OCI-LY7 (cell line): ENCODE results near the gene RBMS1. TPM values are rescaled to one million over a fixed set of nuclear protein-coding genes. Genes with fewer than 3 reads are reported as not detected.

ENCODE experiments used
- BruUV-seq: library from RNA; stranded (reverse); fragments of 400-500 nt; replicated peaks from 2 replicates; lab custom pipeline; 2021; lab: Mats Ljungman, UMichigan
- CTCF ChIA-PET: fragments of 300-600 bp; sonication (Branson Sonifier 250); formaldehyde crosslinking; loops from one replicate; lab custom pipeline; 2022; ENCODE audit warnings: antibody characterized with exemption; ENCODE audit not compliant: unreplicated experiment; lab: Charles Lee
- POLR2A ChIA-PET: fragments of 300-600 bp; sonication (Branson Sonifier 250); formaldehyde crosslinking; loops from one replicate; lab custom pipeline; 2022; ENCODE audit warnings: antibody characterized with exemption; lab: Charles Lee
- DNase-seq: peaks from one replicate; pipeline ENCODE4 v3.0.0-alpha.2; 2015; ENCODE audit warnings: low spot score
- H2AFZ ChIP-seq: fragments of 200-600 bp; sonication (generic), shearing (Covaris generic); 2 replicates; pipeline ENCODE4 v1.6.1; 2014; ENCODE audit warnings: mild to moderate bottlenecking, antibody characterized with exemption, low read length, moderate library complexity
- H3K27ac ChIP-seq: fragments of 200-600 bp; sonication (generic); 2 replicates; pipeline ENCODE4 v1.5.1; 2014; ENCODE audit warnings: mixed run types, low read depth, mild to moderate bottlenecking, moderate library complexity, low read length, inconsistent platforms; ENCODE audit not compliant: poor library complexity, severe bottlenecking
- H3K36me3 ChIP-seq: fragments of 200-600 bp; sonication (generic); 2 replicates; pipeline ENCODE4 v1.6.1; 2014; ENCODE audit warnings: mild to moderate bottlenecking, antibody characterized with exemption, low read length, moderate library complexity, mixed read lengths; ENCODE audit not compliant: insufficient read depth
- H3K4me1 ChIP-seq: fragments of 200-600 bp; sonication (generic); 2 replicates; pipeline ENCODE4 v1.5.1; 2014; ENCODE audit warnings: mild to moderate bottlenecking, low read length; ENCODE audit not compliant: insufficient read depth, poor library complexity, severe bottlenecking
- H3K4me2 ChIP-seq: fragments of 200-600 bp; sonication (generic); 2 replicates; pipeline ENCODE4 v1.6.1; 2014; ENCODE audit warnings: mild to moderate bottlenecking, low read length
- H3K4me3 ChIP-seq: fragments of 200-600 bp; sonication (generic); 2 replicates; pipeline ENCODE4 v1.5.1; 2014; ENCODE audit warnings: mild to moderate bottlenecking, low read depth, low read length; ENCODE audit not compliant: poor library complexity, severe bottlenecking
- H3K79me2 ChIP-seq: fragments of 200-600 bp; sonication (generic); 2 replicates; pipeline ENCODE4 v1.6.1; 2016; ENCODE audit warnings: low read depth, mild to moderate bottlenecking, low read length, moderate library complexity, mixed read lengths; ENCODE audit not compliant: insufficient read depth
- H3K9me2 ChIP-seq: fragments of 200-600 bp; sonication (generic); 2 replicates; pipeline ENCODE4 v1.6.1; 2016; ENCODE audit warnings: mild to moderate bottlenecking, low read length, mixed read lengths; ENCODE audit not compliant: insufficient read depth
- H3K9me3 ChIP-seq: fragments of 200-600 bp; sonication (generic); 2 replicates; pipeline ENCODE4 v1.6.1; 2014; ENCODE audit warnings: mild to moderate bottlenecking, mixed run types, low read length, mixed read lengths
- H4K20me1 ChIP-seq: fragments of 200-600 bp; sonication (generic); 2 replicates; pipeline ENCODE4 v1.6.1; 2014; ENCODE audit warnings: mild to moderate bottlenecking, antibody characterized with exemption, low read length, moderate library complexity, mixed read lengths; ENCODE audit not compliant: insufficient read depth
- EZH2phosphoT487 ChIP-seq: fragments of 200-600 bp; sonication (generic); IDR thresholded peaks from 2 replicates; pipeline ENCODE4 v1.6.1; 2018; ENCODE audit warnings: low read depth, borderline replicate concordance, mild to moderate bottlenecking, mixed run types, antibody characterized with exemption, low read length, moderate library complexity, mixed read lengths
- intact Hi-C: fragments of 100-400 bp; cut with micrococcal nuclease; formaldehyde crosslinking; loops from one replicate; pipeline ENCODE4 v1.10.0; 2022; ENCODE audit not compliant: unreplicated experiment
- total RNA-seq, 2 experiments: library from RNA; depleted of rRNA in 1 of 2; stranded (reverse); fragments of >200 nt in 1 of 2; shearing (Covaris generic) in 1 of 2; gene quantifications; 2 replicates each; pipeline ENCODE4 v1.2.3, GENCODE V29; 2014 to 2022
- TF ChIP-seq, protein P1 (sequence below): fragments of 200-600 bp; sonication (generic); conservative IDR thresholded peaks from 2 replicates; pipeline ENCODE4 v1.5.1; 2014; ENCODE audit warnings: mild to moderate bottlenecking, antibody characterized with exemption, low read length, moderate library complexity, mixed read lengths

The RBMS1 gene
- total RNA-seq, 2 experiments from 2014 or later = 29.5 to 35.7 TPM

DNA sequence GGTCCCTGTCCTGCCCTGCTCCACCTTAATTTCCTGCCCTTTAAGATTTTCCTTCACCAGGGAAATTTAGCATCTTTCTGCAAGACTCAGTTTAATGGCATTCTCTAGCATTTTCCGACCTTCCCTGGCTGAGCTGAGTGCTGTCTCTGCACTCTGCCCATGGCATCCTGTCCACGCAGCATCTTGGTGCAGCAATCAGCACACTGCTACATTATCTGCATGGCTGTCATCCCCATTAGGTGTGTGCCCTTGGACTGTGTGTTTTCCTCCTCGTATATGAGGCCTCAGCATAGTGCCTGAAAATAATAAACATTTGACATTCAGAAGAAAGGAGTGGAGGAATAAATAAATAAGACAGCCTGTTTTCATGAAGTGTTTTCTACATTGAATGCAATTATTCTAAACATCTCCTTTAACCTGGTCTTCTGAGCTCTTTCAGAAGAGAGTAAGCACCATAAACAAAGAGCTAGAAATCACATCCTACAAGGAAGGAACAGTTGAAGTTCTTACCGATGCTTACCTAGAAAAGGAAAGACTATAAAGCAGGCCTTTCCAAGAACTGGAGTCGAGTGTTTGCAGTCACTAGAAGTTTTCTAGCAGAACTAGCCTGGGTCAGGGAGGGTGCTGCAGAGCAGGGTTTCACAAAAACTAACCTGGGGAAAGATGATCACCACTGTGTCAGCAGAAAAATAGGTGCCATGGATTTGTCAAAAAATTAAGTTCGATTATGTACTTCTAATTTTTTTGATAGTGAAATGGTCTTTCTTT lies 162.2 kb downstream of the RBMS1 start:
- Histone ChIP-seq H2AFZ (no peak overlapping the region), H3K36me3 (no peaks in the 10 kb centered on the region), H3K4me2 (no peak overlapping the region), H3K27ac (no peak overlapping the region), H3K9me3 (no peaks in the 10 kb centered on the region), H3K79me2 (no peaks in the 10 kb centered on the region), H4K20me1 (peaks cover 5% of the 10 kb centered on the region; the same call in 1 of the 2 replicates), H3K4me1 (peaks cover 14% of the 10 kb centered on the region), H3K9me2 (no peaks in the 10 kb centered on the region), H3K4me3 (no peak overlapping the region)
- ChIA-PET POLR2A (no interaction called here), CTCF (interaction anchor here (1.2 kb wide), 1 partner anchor 7 kb away, joined by 4 read pairs; no protein-coding TSS in a partner anchor)
- BruUV-seq = no TSS peak
- intact Hi-C loops = no loop called here
- TF ChIP-seq, protein P1, sequence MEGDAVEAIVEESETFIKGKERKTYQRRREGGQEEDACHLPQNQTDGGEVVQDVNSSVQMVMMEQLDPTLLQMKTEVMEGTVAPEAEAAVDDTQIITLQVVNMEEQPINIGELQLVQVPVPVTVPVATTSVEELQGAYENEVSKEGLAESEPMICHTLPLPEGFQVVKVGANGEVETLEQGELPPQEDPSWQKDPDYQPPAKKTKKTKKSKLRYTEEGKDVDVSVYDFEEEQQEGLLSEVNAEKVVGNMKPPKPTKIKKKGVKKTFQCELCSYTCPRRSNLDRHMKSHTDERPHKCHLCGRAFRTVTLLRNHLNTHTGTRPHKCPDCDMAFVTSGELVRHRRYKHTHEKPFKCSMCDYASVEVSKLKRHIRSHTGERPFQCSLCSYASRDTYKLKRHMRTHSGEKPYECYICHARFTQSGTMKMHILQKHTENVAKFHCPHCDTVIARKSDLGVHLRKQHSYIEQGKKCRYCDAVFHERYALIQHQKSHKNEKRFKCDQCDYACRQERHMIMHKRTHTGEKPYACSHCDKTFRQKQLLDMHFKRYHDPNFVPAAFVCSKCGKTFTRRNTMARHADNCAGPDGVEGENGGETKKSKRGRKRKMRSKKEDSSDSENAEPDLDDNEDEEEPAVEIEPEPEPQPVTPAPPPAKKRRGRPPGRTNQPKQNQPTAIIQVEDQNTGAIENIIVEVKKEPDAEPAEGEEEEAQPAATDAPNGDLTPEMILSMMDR = no peak
- no peak for TF ChIP-seq EZH2phosphoT487
- no peak for DNase-seq

DNA sequence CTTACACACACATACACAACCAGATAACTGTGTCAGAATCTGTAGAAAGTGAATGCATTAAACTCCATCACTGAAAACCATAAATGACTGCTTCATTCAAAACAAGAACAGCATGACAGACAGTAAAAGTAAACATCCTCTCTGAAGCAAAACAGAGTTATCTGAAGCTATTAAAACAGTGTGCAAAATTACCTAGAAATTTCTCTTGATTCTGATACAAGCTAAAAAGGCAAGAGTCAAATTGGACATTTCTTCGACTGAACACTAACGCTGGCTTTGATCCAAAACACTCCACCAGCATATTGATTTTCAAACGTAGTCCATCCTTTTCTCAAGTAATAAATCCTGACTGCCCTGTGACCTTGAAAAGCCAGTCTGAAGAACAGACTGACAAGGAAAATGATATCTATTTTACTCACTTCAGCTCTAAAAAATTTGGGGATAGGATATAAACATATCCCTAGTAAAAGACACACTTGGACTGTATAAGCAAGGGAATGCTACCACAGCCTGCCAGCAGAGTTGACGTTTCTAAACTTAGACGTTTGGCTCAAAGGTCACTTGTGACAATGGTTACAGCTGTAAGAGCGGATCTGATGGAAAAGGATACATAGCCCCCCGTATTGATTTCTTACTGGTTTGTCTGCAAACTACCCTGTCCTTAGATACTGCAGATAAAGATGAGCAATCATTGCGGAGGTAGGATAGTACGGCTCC lies 164.6 kb downstream of the RBMS1 start:
- H3K4me2 ChIP-seq = no peak overlapping the region
- H2AFZ ChIP-seq = no peak overlapping the region
- intact Hi-C loops = loop anchor here (5.0 to 10.0 kb wide), 2 partner anchors 376 to 643 kb away; no protein-coding TSS in a partner anchor
- TF ChIP-seq, protein P1 = no peak
- TF ChIP-seq EZH2phosphoT487 = no peak
- no peaks in the 10 kb centered on the region for H3K9me2 ChIP-seq
- CTCF ChIA-PET = no interaction called here
- H3K36me3 ChIP-seq = no peaks in the 10 kb centered on the region
- H3K27ac ChIP-seq = no peak overlapping the region
- POLR2A ChIA-PET = interaction anchor here (0.6 to 1.0 kb wide), 4 partner anchors 11 to 95 kb away, joined by 3 to 4 read pairs (median 3); no protein-coding TSS in a partner anchor
- peaks cover 5% of the 10 kb centered on the region; the same call in 1 of the 2 replicates for H4K20me1 ChIP-seq
- no peak for DNase-seq
- no peak overlapping the region for H3K4me3 ChIP-seq
- no TSS peak for BruUV-seq
- H3K9me3 ChIP-seq = no peaks in the 10 kb centered on the region
- H3K4me1 ChIP-seq = peaks cover 14% of the 10 kb centered on the region
- no peaks in the 10 kb centered on the region for H3K79me2 ChIP-seq
